ENCODE results near the gene PGAP6.

- TF ChIP-seq EZH2 (IDR thresholded peaks at IDR 0.05), result no peak
- TF ChIP-seq POLR2AphosphoS5 (IDR thresholded peaks at IDR 0.05; ENCODE audit: borderline replicate concordance, low read depth, low read length), result no peak
Measured at GRCh38 chr16:376817-377418, 4.9 kb downstream of the PGAP6 start.
